Right lung (tissue), 5 donors: ENCODE data around the gene ADSS1. TPM values are rescaled to one million over a fixed set of nuclear protein-coding genes. Genes with fewer than 3 reads are reported as not detected.
A peak's percentile ranks its signal among the peaks of the same experiment; 100 is the strongest.

Experiments used
- DNase-seq, 2 donors: peaks; one replicate each; pipeline ENCODE4 v3.0.0-alpha.2; 2013
- polyA plus RNA-seq, 5 donors: library from polyadenylated mRNA; unstranded; fragments of 120-200 nt; gene quantifications; one replicate each; pipeline versions ENCODE4 v1.2.1 to v1.2.3, GENCODE V29; 2013; ENCODE audit warnings: inconsistent platforms in 1 of 5, low replicate concordance in 1 of 5; ENCODE audit not compliant: insufficient read length in 5 of 5, insufficient read depth in 1 of 5

Gene ADSS1
- polyA plus RNA-seq, 5 donors, result 8.9 to 16.3 (median 11.6) TPM

DNA sequence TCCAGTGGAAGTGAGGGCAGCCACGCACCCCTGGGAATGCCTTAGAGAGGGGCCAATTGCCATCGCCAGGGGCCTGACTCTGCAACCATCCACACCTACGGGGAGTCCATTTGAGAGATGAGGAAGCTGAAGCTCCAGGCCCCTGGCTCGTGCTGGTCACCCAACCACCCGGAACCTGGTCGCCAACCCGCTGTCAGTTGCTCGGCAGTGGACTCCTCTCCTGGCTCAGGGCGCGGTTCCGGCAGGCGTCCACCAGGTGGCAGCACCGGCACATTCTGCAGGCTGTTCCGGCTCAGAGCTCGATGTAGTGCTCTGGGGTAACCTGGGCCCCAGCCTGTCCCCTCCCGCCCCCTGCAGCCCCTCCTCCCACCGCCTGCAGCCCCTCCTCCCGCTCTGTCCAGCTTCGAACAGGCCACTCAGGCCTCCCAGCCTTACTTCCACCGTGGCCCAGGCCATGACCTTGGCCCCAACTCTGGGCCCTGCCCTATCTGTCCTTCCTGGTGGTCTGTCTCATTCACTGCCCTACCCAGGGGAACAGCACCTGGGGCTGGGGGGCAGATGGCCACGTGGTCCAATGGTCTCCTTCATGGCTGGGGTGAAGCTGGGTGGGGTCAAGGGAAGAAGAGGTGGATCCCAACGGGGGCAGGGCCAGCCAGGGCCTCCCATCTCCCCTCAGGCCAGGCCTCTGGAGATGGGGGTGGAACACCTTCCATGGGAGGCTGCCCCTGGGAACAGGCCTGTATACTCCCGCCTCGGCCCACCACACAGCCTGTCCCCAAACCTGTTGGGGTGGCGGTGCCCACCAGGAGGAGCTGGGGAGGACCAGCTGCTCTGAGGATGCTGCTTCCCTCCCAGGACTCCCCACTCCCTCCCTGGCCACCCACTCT lies 44.7 kb downstream of the ADSS1 start:
- DNase-seq, result peak; percentile 75 to 82

DNA sequence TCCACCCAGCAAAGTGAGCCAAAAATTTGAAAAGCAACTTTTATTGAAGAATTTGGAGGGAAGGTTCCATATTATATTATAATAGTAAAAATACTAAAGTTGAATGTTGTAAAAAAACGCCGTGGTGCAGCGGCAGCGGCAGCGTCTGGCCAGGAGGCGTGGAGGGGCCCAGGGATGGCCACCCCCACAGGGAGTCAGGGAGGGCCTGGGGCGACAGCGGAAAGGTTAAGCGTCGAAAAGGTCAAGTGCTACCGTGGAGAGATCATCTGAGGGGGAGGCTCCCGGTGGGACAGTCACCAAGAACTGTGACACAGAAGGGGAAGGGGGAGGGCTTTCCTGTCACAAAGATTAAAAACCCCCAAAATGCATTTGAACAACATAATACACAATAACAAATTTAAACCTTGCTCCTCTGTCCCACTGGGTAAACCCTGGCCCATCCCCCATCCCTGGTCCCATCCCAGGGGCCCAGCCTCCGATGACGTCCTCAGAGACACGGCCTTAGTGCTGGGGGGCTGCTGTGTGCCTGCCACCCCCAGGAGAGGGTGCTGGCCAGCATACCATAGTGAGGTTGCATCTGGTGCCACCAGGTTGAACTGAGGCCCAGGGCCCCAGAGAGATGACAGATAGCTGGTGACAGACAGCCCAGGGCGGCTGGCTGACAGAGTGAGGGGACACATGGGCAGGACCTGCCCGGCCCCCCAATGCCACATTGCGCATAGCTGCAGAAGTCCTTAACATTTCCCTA lies 45.5 kb downstream of the ADSS1 start:
- DNase-seq, result no peak

DNA sequence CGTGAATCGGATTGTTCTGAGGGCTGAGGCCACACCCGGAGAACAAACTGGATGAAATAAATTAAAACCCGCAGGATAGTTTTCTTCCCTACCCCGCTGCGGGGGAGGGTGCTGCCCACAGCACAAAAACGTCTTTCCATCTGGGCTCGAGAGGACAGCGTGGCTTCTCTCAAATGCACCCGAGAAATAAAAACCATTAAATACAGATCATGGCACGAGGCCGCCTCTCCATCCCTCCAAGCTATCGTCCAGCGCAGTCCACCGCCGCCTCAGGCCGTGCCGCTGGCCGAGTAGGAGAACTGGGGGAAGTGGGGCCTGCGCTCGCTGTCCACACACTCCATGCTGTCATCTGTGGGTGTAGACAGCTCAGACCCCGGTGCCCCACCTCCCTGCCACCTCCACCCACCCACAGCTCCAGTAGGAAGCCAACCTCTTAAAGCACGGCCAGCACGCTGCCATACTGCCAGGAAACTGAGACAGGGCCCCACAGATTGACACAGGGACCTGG lies 46.1 kb downstream of the ADSS1 start:
- DNase-seq, result no peak

DNA sequence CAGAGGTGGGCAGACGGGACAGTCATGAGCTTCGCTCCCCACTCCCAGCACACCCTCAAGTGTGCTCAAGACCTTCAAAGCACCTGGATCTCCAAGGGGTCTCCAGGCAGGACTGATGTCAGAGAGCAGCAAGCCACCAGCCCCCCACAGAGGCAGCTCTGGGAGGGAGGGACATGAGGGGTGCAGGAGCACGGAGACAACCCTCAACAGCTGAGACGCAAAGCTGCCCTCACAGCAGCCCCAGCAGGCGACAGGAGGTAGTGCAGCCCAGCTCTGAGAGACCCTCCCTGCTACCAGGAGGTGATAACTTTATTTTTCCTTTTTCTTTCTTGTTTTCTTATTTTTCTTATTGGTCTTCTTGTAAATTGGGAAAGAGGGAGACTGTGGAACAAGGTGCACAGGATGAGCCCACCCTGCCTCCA lies 46.8 kb downstream of the ADSS1 start:
- no peak for DNase-seq

DNA sequence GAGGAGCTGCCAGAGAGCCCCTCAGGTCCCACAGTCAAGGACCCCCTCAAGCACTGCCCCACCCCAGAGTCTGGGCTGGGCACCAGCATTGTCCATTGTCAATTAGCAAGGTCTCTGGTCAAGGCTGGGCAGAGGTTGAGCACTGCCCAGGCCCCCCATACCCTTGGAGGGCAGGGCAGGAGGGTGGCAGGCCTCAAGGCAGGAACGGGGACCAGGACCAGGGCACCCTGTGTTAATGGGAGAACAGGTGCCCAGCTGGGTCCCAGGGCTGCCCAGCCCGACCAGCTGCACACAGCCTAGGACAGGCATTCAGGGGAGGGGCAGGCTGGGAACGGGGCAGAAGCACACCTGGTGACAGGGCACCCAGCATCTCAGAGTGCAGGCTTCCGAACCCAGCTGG lies 47.3 kb downstream of the ADSS1 start:
- no peak for DNase-seq

DNA sequence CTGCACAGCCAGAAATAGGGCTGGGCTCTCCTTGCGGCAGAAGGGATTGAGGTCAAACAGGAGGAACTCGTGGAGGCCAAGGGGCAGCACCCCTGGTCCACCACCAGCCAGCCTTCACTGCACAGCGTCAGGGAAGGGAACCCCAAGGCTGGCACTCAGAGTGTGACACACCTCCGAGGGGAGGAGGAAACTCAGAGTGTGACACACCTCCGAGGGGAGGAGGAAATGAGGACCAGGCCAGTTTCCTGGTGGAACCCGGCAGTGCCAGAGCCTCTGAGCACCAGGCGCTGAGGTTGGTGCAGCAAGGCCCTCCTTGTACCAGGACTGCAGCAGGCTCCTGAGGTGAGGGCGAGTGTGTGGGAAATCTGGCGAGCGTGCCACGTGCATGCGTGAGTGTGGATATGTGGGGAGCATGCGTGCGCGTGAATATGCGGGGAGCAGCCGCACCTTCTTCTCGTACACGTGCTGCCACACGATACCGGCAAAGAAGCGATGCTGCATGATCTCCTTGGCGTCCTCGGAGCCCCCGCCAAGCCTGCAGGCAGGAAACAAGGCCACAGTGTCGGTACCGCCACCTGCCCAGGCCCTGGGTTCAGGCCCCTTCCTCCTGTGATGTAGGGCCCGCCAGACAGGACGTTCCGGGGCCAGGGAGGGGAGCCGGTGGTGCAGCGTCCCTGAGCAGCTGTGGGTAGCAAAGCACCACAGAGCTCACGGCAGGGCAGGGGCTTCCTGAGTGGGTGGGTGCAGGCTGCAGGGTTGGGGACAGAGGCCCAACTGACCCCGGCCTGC lies 48.1 kb downstream of the ADSS1 start:
- DNase-seq, result no peak

DNA sequence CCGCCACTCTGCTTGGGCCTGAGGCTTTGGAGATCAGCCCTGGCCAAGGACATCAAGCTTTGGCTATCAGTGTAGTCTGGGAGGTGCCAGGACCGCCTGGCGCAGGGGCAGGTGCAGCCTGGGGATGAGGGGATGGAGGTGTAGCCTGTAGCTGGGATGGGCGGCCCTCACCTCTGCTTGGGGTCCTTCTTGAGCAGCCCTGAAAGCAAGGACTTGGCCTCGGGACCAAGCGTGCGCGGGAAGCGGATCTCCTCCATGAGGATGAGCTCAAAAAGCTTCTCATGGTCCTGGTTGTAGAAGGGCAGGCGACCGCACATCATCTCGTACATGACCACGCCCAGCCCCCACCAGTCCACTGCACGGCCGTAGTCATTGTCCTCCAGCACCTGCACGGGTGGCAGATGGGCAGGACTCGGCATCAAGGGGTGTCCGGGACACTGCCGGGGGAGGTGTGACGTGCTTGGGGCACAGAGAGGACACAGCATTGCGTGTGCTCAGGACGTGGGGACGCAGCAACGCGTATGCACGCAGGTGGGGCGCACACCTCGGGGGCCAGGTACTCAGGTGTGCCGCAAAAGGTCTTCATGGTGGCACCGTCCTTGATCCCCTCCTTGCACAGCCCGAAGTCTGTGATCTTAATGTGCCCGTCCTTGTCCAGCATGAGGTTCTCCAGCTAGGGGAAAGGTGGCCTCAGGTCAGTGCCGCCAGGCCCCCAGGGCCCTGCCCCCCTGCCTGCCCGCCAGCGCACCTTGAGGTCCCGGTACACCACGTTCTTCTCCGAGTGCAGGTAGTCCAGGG lies 48.9 kb downstream of the ADSS1 start:
- DNase-seq, result no peak

DNA sequence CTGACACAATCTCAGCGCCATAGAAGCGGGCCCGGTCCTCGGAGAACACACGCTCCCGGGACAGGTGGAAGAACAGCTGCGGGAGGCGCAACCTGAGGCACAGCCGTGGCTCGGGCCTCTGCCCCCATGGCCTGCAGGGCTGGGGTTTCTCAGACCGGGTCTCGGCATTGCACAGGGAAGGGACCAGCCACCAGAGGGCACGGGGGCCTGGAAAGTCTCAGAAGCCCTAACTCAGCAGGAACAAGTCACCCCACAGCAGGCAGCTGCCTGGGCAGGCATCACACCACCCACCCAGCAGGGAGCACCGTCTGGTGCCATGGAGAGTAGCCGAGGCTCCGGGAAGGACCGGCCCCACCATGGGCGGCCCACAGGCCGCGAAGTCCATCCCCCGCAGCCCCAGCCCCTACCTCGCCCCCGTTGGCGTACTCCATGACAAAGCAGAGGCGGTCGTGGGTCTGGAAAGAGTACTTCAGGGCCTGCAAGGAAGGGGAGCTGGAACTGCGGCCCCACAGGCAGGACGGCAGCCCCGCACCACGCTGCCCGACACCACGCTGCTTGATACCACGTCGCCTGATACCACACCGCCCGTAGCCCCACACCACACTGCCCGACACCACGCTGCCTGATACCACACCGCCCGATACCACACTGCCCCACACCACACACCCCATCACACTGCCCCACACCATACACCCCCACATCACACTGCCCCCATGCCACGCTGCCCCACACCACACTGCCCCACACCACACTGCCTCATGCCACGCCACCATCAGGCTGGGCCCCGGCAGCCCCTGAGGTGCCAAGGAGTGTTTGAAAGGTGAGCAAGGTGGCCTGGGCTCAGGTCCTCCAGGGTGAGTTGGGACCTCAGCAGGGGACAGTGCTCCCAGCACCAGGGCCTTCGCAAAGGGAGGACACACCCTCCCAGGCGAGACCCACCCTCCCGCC lies 49.8 kb downstream of the ADSS1 start:
- no peak for DNase-seq

DNA sequence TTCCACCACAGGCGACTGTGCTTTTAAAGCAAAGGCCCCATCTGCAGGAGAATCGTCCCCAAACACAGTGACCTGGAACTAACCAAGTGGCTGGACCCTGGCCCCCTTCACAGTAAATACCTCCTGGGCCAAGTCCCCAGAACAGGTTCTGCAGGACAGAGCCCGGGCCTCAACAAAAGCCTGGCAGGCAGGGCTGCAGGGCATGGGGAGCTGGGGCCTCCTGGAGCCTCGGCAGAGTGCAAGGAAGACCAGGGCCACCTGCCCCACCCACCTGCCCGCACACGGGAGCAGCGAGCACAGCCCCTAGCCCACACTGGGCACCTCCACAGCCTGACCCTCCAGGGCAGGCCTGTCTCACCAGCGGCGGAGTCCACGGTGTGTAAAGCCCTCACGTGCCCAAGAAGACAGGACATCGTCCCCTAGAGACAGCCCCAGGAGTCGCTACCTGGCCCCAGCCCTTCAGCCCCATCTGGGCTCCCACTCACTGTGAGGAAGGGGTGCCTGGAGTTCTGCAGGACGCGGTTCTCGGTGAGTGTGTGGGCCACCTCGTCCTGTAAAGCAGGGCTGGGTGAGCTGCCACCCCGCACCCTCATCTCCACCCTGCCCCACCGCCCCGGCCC lies 50.5 kb downstream of the ADSS1 start:
- DNase-seq, result no peak

DNA sequence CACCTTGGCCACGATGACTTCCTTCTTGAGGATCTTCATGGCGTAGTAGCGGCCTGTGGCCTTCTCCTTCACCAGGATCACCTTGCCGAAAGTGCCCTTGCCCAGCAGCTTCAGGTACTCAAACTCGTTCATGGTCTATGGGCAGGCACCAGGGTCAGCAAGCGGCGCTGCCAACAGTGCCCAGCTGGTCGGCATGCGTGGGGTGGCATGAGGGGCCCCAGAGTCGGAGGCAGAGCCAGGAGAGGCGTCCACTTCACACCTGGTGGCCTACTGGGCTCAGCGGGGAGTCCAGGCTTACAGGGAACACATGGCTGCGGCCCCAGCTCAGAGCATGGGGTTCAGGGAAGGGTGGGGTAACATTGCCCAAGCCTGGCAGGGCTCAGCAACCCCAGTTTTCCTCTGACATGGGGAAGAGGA lies 51.1 kb downstream of the ADSS1 start:
- DNase-seq, result no peak

DNA sequence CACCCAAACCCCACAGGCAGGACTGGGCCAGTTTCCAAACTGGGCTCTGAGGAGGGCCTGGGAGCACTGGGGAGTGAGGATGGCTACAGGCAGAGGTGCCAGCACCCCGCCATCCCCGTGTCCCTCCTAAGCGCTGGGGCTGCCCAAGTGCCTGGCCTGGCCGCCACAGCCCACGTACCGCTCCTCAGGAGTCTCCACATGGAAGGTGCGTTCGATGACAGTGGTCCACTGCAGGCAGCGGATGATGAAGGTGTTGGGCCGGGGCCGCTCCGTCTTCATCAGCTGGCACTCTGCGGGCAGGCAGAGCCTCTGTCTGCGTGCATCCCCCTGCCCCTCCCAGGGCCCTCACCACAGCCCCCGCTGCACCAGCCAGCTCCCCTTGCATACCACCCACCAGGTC lies 52.5 kb downstream of the ADSS1 start:
- DNase-seq, result no peak

DNA sequence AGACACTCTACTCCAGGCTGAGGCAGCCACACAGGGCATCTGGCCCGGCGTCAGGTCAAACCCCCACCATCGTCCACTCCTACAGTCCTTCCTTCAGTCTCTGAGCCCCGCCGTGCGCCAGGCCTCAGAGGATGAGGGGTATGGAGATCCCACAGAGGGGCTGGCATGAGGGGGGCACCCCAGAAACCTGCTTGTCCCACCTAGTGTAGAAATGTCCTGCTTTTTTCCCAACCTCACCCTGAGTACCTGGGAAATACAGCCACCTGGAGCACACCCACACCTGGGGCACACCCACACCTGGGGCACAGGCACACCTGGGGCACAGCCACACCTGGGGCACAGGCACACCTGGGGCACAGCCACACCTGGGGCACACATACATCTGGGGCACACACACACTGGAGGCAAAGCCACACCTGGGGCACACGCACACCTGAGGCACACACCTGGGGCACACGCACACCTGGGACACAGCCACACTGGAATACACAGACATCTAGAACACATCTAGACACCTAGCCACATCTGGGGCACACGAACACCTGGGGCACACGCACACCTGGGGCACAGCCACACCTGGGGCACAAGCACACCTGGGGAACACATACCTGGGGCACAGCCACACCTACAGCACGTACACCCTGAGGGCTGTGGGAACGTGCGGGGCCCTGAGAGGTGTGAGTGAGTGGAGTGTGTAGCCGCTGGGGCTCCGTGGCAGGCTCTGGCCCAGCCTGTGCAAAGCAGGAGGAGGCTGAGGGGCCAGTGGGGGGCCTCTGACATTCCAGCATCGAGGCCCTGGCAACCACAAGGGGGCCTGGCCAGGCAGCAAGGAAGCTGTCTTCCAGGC lies 53.2 kb downstream of the ADSS1 start:
- no peak for DNase-seq

DNA sequence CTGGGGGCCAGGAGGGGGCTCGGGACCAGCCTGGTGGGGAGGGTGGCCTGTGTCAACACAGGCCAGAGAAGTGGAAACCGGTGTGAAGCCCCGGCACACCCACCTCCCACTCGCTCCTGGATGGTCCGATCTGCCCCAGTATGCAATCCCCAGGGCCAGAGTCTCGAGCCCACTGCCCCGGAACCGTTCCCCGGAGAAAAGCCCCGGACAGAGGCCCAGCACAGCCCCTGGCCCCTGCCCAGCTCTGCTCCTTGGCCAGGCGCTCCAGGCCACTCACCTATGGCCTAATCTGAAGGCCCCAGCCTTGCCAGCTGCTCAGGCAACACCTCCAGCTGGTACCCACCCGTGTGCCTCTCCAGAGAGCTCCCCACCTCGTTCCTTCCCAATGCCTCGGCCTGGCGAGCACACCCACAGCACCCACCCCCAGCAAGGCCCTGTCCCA lies 53.8 kb downstream of the ADSS1 start:
- DNase-seq, result no peak

DNA sequence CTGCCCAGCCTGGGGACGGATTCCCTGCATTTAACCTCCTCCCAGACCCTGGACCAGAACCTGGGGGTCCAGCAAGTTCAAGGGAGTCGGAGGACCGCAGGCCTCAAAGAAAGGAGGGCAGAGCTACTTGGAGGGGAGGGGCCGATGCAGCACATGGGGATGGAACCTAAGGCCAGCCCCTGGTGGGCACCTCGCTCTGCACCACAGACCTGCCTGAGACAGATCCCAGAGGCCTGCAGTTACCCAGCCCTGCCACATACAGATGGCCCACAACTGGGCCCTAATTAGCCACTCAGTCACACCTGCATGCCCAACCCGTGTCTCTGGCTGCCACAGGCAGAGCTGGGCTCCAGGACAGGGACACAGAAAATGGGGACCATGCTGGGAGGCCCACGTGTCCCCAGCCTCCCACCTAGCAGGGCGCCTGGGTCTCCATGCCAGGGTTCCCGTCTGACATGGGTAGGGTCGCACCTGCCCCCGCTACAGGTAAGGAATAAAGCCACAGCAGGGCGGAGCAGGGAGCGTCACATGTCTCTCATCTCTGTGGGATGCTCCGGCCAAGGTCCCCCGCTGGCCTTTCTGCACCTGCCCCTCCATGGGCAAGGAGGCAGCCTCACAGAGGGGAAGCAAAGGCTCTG lies 54.8 kb downstream of the ADSS1 start:
- no peak for DNase-seq

DNA sequence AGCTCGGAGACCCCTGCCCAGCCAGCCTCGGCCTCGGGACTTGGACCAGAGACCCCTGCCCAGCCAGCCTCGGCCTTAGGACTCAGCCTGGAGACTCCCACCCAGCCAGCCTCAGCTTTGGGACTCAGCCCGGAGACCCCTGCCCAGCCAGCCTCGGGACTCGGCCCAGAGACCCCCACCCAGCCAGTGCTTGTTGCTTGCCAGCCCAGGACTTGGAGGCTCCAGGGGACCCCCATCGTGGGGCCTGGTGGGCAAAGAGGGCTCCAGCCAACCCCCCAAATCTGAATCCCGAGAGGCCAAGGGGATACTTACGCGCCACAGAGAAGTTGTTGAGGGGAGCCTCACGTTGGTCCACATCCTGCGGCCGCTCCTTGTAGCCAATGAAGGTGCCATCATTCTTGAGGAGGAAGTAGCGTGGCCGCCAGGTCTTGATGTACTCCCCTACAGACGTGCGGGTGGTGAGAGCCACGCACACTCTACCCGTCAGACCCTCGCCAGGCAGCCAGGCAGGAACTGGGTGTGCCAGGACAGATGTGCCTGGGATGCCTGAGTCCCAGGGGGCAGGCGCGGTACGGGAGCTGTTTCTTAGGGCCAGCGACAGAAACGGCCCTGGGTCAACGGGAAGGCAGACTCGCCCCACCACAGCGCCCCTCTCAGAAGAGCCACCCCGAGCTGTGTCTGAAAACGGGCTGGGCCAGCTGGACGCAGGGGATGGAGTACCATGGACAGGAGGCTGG lies 55.9 kb downstream of the ADSS1 start:
- no peak for DNase-seq

DNA sequence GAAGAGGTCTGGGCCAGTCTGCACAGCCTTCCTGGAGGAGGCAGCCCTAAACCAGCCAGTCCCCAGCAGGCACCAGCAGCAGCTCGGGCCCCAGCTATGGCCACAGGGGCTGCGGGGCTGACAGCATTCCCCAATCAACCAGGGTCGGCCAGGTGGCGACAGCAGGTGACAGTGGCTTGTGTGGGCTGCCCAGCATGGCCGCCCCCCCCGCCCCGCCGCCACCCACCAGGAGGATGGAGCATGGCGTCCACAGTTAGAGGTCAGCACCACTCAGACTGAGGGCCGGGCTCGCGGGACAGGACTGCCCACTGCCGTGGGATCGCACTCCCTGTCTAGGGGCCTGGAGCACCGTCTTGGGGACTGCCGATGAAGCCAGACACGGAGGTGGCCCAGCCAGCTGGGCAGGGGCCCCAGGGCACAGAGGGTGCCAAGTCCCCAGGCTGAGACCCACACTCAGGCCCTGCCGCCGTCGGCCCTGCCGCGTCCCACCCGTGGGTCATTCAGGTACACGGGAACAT lies 56.5 kb downstream of the ADSS1 start:
- DNase-seq, result no peak
